ENCODE data around the gene TRAF3IP3.

The TRAF3IP3 gene

GRCh38 chr1:209755926-209756614 lies at the start of gene TRAF3IP3:
TRAF3IP3 (plus strand) TSS chr1:209756053; CDS start chr1:209760040, 3,987 bp downstream.
- no peak for DNase-seq (ENCODE audit: low spot score)

GRCh38 chr1:209706622-209707021 lies 49.2 kb upstream of the TRAF3IP3 start:
- DNase-seq (ENCODE audit: low spot score) = no peak

- DNase-seq (ENCODE audit: low spot score) = no peak
Observed at GRCh38 chr1:209707308-209707707, 48.5 kb upstream of the TRAF3IP3 start.

- DNase-seq (ENCODE audit: low spot score) = no peak
Observed at GRCh38 chr1:209708297-209708696, 47.6 kb upstream of the TRAF3IP3 start.

- DNase-seq (ENCODE audit: low spot score) = no peak
Observed at GRCh38 chr1:209710093-209710492, 45.8 kb upstream of the TRAF3IP3 start.

GRCh38 chr1:209710847-209711246 lies 45.0 kb upstream of the TRAF3IP3 start:
- no peak for DNase-seq (ENCODE audit: low spot score)

GRCh38 chr1:209714338-209714737 lies 41.5 kb upstream of the TRAF3IP3 start:
- no peak for DNase-seq (ENCODE audit: low spot score)

GRCh38 chr1:209715314-209715713 lies 40.5 kb upstream of the TRAF3IP3 start:
- no peak for DNase-seq (ENCODE audit: low spot score)

- DNase-seq (ENCODE audit: low spot score) = no peak
Observed at GRCh38 chr1:209717818-209718217, 38.0 kb upstream of the TRAF3IP3 start.

- DNase-seq (ENCODE audit: low spot score) = no peak
Observed at GRCh38 chr1:209720326-209720725, 35.5 kb upstream of the TRAF3IP3 start.

GRCh38 chr1:209720826-209721225 lies 35.0 kb upstream of the TRAF3IP3 start:
- DNase-seq (ENCODE audit: low spot score) = no peak

- no peak for DNase-seq (ENCODE audit: low spot score)
Observed at GRCh38 chr1:209721323-209721722, 34.5 kb upstream of the TRAF3IP3 start.

- no peak for DNase-seq (ENCODE audit: low spot score)
Observed at GRCh38 chr1:209723265-209723664, 32.6 kb upstream of the TRAF3IP3 start.

GRCh38 chr1:209723756-209724693 lies 31.8 kb upstream of the TRAF3IP3 start:
- DNase-seq (ENCODE audit: low spot score) = no peak

GRCh38 chr1:209727286-209727685 lies 28.6 kb upstream of the TRAF3IP3 start:
- DNase-seq (ENCODE audit: low spot score) = no peak

GRCh38 chr1:209727785-209728184 lies 28.1 kb upstream of the TRAF3IP3 start:
- no peak for DNase-seq (ENCODE audit: low spot score)

- DNase-seq (ENCODE audit: low spot score) = no peak
Observed at GRCh38 chr1:209728466-209728865, 27.4 kb upstream of the TRAF3IP3 start.

- DNase-seq (ENCODE audit: low spot score) = no peak
Observed at GRCh38 chr1:209729436-209729835, 26.4 kb upstream of the TRAF3IP3 start.

GRCh38 chr1:209732725-209733124 lies 23.1 kb upstream of the TRAF3IP3 start:
- no peak for DNase-seq (ENCODE audit: low spot score)

GRCh38 chr1:209733409-209734192 lies 22.3 kb upstream of the TRAF3IP3 start:
- no peak for DNase-seq (ENCODE audit: low spot score)

GRCh38 chr1:209736490-209737117 lies 19.2 kb upstream of the TRAF3IP3 start:
- DNase-seq (ENCODE audit: low spot score) = no peak

GRCh38 chr1:209737118-209737505 lies 18.7 kb upstream of the TRAF3IP3 start:
- DNase-seq (ENCODE audit: low spot score) = no peak
